WTC11 (cell line): ENCODE measurements around the gene KCNMA1.

ENCODE experiments used
- ELF4 ChIP-seq: sonication (generic); formaldehyde crosslinking; IDR thresholded peaks from 2 replicates; pipeline ENCODE4 v1.8.1; 2022; ENCODE audit warnings: low read depth, mild to moderate bottlenecking, moderate library complexity, missing genetic modification reagents
- ETV6 ChIP-seq: sonication (generic); formaldehyde crosslinking; IDR thresholded peaks from 2 replicates; pipeline ENCODE4 v1.8.1; 2022; ENCODE audit warnings: mild to moderate bottlenecking, missing genetic modification reagents
- NFYB ChIP-seq: sonication (generic); formaldehyde crosslinking; conservative IDR thresholded peaks from 2 replicates; pipeline ENCODE4 v1.8.0; 2022; ENCODE audit warnings: low read depth, missing genetic modification reagents
- NR1H2 ChIP-seq: sonication (generic); formaldehyde crosslinking; IDR thresholded peaks from 2 replicates; pipeline ENCODE4 v1.9.0; 2021; ENCODE audit warnings: mild to moderate bottlenecking, moderate library complexity, missing genetic modification reagents
- PRRX2 ChIP-seq: fragments of 250-450 bp; sonication (Bioruptor Pico); IDR thresholded peaks from 2 replicates; pipeline ENCODE4 v1.8.0; 2021; ENCODE audit warnings: mild to moderate bottlenecking
- RELA ChIP-seq: sonication (generic); formaldehyde crosslinking; IDR thresholded peaks from 2 replicates; pipeline ENCODE4 v1.8.1; 2022; ENCODE audit warnings: missing genetic modification reagents, mild to moderate bottlenecking, borderline replicate concordance
- TCF7 ChIP-seq: sonication (generic); formaldehyde crosslinking; IDR thresholded peaks from 2 replicates; pipeline ENCODE4 v1.8.0; 2022; ENCODE audit warnings: mild to moderate bottlenecking, low read depth, missing genetic modification reagents, moderate library complexity
- ZBTB21 ChIP-seq: sonication (generic); formaldehyde crosslinking; IDR thresholded peaks from 2 replicates; pipeline ENCODE4 v1.8.1; 2023; ENCODE audit warnings: mild to moderate bottlenecking, missing genetic modification reagents, borderline replicate concordance
- TF ChIP-seq, protein P1 (sequence below): sonication (generic); formaldehyde crosslinking; IDR thresholded peaks from 2 replicates; pipeline ENCODE4 v1.8.1; 2023; ENCODE audit warnings: mild to moderate bottlenecking, missing genetic modification reagents, moderate library complexity
- TF ChIP-seq, protein P2 (sequence below): fragments of 200-600 bp; IDR thresholded peaks from 2 replicates; pipeline ENCODE4 v1.8.0; 2022; ENCODE audit warnings: antibody characterized with exemption
- TF ChIP-seq, protein P3 (sequence below): sonication (generic); formaldehyde crosslinking; IDR thresholded peaks from 2 replicates; pipeline ENCODE4 v1.8.1; 2023; ENCODE audit warnings: mild to moderate bottlenecking, missing genetic modification reagents, moderate library complexity
- TF ChIP-seq, protein P4 (sequence below): sonication (generic); formaldehyde crosslinking; IDR thresholded peaks from 2 replicates; pipeline ENCODE4 v1.8.1; 2022; ENCODE audit warnings: low read depth, missing genetic modification reagents, borderline replicate concordance
- TF ChIP-seq, protein P5 (sequence below): sonication (generic); formaldehyde crosslinking; IDR thresholded peaks from 2 replicates; pipeline ENCODE4 v1.8.0; 2022; ENCODE audit warnings: mild to moderate bottlenecking, missing genetic modification reagents
- TF ChIP-seq, protein P6 (sequence below): sonication (generic); formaldehyde crosslinking; IDR thresholded peaks from 2 replicates; pipeline ENCODE4 v1.8.0; 2022; ENCODE audit warnings: mild to moderate bottlenecking, missing genetic modification reagents

DNA sequence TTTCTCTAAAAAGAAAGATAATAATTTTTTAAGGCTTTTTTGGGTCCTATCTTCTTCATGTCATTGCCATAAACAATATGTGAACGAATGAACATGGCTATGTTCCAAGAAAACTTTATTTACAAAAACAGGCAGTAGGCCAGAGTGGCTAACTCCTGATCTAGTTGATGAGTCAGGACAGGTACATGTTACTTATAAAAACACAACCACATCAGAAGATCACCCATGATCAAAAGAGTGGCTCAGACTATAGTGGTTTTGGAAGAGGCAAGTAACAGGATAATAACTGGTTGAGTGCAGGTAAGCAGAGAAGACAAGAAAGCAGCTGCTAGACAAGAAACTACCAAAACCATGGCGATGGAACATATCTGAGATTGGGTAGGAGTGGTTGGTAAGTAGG, 468.7 kb downstream of the KCNMA1 start:
- TF ChIP-seq, protein P1, sequence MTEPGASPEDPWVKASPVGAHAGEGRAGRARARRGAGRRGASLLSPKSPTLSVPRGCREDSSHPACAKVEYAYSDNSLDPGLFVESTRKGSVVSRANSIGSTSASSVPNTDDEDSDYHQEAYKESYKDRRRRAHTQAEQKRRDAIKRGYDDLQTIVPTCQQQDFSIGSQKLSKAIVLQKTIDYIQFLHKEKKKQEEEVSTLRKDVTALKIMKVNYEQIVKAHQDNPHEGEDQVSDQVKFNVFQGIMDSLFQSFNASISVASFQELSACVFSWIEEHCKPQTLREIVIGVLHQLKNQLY (CRISPR knock-in tag): no peak
- TF ChIP-seq ELF4 (CRISPR knock-in tag) (no peak), NR1H2 (CRISPR knock-in tag) (no peak), RELA (CRISPR knock-in tag) (no peak), ETV6 (no peak), TCF7 (CRISPR knock-in tag) (no peak), PRRX2 (CRISPR knock-in tag) (no peak), ZBTB21 (no peak), NFYB (CRISPR knock-in tag) (no peak)
- TF ChIP-seq, protein P2, sequence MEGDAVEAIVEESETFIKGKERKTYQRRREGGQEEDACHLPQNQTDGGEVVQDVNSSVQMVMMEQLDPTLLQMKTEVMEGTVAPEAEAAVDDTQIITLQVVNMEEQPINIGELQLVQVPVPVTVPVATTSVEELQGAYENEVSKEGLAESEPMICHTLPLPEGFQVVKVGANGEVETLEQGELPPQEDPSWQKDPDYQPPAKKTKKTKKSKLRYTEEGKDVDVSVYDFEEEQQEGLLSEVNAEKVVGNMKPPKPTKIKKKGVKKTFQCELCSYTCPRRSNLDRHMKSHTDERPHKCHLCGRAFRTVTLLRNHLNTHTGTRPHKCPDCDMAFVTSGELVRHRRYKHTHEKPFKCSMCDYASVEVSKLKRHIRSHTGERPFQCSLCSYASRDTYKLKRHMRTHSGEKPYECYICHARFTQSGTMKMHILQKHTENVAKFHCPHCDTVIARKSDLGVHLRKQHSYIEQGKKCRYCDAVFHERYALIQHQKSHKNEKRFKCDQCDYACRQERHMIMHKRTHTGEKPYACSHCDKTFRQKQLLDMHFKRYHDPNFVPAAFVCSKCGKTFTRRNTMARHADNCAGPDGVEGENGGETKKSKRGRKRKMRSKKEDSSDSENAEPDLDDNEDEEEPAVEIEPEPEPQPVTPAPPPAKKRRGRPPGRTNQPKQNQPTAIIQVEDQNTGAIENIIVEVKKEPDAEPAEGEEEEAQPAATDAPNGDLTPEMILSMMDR: no peak
- TF ChIP-seq, protein P3, sequence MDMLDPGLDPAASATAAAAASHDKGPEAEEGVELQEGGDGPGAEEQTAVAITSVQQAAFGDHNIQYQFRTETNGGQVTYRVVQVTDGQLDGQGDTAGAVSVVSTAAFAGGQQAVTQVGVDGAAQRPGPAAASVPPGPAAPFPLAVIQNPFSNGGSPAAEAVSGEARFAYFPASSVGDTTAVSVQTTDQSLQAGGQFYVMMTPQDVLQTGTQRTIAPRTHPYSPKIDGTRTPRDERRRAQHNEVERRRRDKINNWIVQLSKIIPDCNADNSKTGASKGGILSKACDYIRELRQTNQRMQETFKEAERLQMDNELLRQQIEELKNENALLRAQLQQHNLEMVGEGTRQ: no peak
- TF ChIP-seq, protein P4, sequence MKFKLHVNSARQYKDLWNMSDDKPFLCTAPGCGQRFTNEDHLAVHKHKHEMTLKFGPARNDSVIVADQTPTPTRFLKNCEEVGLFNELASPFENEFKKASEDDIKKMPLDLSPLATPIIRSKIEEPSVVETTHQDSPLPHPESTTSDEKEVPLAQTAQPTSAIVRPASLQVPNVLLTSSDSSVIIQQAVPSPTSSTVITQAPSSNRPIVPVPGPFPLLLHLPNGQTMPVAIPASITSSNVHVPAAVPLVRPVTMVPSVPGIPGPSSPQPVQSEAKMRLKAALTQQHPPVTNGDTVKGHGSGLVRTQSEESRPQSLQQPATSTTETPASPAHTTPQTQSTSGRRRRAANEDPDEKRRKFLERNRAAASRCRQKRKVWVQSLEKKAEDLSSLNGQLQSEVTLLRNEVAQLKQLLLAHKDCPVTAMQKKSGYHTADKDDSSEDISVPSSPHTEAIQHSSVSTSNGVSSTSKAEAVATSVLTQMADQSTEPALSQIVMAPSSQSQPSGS: no peak
- TF ChIP-seq, protein P5, sequence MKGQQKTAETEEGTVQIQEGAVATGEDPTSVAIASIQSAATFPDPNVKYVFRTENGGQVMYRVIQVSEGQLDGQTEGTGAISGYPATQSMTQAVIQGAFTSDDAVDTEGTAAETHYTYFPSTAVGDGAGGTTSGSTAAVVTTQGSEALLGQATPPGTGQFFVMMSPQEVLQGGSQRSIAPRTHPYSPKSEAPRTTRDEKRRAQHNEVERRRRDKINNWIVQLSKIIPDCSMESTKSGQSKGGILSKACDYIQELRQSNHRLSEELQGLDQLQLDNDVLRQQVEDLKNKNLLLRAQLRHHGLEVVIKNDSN: no peak
- TF ChIP-seq, protein P6, sequence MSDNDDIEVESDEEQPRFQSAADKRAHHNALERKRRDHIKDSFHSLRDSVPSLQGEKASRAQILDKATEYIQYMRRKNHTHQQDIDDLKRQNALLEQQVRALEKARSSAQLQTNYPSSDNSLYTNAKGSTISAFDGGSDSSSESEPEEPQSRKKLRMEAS (CRISPR knock-in tag): no peak
